HG02798 (cell line): ENCODE measurements around the gene APBB3.

ENCODE experiments used
- ATAC-seq: cut with Tn5 transposase; IDR thresholded peaks from one replicate; pipeline ENCODE4 v1.9.1; 2021; ENCODE audit warnings: mild to moderate bottlenecking; ENCODE audit not compliant: unreplicated experiment, poor library complexity

The APBB3 gene

DNA sequence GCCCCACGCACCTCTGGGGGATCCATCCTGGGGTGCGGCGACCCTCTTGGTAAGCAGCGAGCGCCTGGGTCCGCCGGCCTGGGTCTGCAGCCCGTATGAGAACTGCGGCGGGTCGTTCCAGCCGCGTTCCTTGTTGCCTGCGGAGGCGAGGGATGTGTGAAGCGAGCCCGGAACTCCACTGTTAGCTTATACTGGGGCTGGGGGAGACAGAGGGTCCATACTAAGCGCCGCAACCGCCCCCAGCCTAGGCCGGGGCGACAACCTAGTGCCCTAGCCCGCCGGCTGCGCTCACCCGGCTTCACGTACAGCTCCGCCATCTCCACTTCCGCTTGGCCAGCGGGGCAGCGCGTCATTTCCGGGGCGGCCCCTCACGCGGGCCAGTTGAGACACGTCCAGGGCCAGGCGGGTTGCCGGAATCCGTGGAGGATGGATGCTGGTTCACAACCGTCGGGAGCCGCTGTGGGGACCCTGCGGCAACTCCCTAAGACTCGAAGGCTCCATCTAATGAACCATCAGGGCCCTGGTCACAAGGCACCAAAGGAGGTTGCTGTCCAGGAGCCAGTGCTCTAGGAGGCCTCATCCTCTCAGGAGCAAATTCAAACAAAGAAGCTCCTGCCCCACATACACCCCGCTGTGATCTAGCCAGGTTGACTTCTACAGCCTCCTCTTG lies 7.1 kb downstream of the APBB3 start, which contains the start of gene SRA1:
TSS of gene SRA1 (minus strand) at position 338 of the 670 bp plus-strand sequence. CDS start at position 317, 21 bp downstream.
- peak; percentile 92 for ATAC-seq

DNA sequence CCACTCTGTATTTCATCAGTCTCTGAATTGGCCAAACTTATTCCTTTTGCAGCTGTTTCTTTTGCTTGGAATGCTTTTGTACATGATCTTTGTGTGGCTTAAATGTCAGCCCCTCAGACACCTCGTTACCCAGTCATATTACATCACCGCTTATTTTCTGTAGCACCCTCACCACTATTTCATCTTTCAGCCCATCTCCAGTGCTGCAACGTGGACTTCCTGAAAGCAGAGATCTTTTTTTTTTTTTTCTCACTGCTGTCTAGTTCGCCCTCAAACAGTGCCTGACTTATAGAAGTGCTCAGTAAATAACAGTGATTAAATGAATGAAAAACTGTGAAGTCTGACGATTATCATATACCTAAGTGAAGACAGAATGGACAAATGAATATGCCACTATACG lies 8.0 kb downstream of the APBB3 start:
- ATAC-seq, result no peak

DNA sequence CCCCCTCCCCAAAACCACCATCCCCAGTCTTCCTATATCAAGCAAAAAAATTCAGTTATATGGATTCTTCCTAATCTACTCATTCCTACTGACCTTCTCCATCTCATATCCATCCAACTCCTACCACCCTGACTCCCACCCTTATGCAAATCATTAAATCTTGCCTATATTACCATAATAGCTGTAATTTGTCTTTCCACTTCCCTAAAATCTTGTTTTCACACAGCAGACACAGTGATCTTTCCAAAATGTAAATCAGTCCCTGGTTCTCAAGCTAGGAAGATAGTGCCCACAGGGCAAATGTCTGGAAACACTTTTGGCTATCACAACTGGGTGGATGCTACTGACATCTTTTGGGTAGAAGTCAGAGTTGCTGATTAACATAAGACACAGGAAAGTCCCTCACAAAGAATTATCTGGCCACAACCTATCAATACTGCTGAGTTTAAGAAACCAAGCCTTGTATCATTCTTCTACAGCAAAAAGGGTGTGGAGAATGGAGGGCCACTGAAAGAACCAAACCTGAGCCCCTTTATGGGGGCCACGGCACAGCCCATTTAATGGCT lies 8.6 kb downstream of the APBB3 start:
- ATAC-seq, result peak; percentile 31

DNA sequence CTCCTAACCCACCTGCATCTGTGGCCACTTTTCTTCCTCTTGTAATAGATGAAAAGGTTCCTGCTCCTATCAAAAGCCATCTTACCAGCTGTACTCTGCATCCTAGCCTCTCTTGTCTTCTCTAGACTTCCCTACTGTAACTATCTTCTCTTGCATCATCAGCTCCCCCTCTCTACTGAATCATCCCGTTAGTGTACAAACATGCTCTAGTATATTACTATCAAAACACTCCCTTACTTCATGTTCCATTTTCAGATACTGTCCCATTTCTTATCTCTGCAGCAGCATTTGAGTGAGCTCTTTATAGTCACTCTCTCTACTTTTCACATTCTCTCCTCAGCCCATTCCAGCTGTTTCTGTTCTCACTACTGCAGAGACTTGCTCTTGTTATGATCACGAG lies 9.9 kb downstream of the APBB3 start:
- ATAC-seq, result no peak

DNA sequence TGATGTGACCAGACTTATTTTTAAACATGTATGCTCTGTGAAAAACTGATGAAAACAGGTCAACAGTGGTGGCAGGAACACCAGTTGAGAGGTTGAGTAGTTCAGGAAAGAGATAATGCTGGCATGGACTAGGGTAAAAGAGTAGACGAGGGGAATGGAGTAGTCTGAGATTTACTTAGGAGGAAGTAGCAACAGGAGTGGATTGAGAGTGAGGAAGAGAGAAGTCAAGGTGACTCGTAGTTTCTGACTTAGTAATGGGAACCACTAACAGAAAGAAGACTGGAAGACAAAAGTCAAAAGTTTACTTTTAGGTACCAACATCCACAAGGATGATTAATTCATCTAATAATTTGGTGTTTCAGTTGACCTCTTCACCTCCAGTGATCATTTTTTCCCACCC lies 10.7 kb downstream of the APBB3 start:
- no peak for ATAC-seq

DNA sequence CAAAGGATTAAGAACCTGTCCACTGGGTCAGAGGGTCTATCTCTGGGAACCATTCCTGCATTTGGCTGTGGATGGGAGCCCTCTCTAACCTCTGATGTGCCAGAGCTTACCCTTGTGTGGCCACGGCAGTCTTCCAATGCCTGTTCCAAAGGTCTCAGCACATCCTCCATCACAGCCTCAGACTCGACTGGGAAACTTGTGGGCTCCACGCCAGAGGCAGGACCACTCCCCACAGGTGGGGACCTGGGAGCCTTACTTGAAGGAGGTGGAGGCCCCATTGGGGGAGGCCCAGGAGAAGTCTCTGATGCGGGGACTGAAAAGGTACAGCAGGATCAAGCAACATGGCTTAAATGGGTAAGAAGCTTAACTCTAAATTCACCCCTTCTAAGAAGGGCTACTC lies 12.5 kb downstream of the APBB3 start:
- no peak for ATAC-seq

DNA sequence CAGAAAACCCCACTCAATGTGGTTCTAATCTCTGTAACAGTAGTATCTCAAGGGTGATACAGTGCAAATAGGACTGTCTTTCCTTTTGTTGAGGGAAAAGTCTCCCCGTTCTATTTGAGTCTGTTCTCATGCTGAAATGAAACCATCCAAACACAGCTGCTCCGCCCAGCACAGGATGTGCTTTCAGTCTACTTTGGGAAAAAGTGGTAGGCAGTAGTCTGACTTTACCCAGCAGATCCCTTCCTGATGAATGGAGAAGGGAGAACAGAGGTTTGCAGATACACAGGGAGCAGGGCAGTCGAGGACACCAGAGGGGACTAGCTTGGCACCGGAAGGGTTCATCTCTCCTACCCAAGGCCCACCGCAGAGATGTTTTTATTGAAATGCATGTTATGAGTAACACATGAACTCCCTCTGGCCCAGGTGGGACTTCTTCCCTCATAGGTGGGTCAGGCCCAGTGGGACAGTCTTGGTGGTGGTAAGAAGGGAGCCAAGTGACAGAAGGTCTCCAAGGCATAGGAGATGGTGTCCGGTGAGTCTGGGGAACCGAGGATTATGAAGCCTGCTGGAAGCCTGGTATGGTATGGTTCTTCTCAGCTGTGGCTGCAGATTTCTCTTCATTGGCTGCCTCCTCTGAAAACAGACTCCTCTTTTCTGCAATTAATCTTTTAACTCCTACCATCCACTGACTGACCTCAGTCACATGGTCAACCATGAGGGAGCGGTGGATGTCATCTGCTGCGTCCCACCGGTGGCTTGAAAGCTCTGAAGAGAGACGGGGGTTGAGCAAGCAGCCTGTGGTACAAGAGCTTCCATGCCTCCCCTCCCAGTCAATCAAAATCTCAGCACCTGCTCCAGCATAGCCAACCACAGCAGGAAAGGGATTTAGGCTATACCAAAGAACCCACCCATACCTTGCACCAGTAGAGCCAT lies 14.0 kb downstream of the APBB3 start:
- no peak for ATAC-seq

DNA sequence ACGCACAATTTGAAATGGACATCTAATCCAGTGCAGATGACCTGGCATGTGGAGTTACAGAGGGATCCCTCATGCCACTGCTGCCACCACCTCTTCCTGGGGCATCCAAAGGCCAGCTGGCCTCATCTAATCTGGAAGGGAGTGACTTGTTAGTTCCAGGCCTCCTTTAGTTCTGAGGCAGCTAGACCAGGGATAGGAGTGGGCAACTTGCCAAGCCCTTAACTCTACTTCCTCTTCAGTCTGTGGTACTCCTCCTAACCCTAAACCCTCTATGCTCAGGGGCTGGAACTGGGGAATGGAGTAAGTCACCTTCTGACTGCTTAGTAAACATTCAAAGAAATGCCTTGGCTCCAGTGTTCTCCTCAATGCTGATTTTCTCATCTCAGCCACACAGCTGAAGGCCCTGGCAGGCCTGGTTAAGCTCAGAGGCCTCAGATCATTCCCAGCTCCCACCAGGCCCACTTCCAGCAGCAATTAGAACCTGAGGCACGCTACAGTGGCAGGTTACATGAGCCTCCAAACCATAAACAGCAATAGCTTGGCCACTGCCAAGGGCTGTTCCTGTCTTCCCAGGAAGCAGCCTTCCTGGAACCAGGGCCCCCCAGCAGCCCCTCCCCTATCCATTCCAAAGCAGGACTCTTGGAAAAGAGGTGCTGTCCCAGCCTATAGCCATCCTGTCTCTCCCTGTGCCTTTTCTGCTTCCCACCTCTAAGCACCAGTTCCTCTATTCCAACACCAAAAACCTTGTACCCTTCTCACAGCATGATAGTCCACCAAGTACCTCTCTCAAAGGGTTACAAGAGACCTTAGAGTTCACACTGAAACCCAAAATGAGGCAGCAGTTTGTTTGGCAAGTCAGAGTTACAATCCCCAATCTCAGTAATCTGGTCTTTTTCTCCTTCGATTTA lies 14.9 kb downstream of the APBB3 start:
- ATAC-seq, result no peak

DNA sequence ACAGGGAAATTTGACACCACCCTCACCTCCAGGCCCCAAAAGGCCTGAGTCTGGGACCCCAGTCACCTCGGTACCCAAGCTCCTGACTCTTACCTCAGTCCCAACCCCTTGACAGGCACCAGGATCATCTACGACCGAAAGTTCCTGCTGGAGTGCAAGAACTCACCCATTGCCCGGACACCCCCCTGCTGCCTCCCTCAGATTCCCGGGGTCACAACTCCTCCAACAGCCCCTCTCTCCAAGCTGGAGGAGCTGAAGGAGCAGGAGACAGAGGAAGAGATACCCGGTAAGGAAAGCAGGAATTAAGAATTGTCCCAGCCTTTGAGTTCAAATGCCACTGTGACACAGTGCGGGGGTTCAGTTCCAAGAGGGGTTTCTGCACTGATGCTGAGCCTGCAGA lies 15.6 kb downstream of the APBB3 start:
- no peak for ATAC-seq

DNA sequence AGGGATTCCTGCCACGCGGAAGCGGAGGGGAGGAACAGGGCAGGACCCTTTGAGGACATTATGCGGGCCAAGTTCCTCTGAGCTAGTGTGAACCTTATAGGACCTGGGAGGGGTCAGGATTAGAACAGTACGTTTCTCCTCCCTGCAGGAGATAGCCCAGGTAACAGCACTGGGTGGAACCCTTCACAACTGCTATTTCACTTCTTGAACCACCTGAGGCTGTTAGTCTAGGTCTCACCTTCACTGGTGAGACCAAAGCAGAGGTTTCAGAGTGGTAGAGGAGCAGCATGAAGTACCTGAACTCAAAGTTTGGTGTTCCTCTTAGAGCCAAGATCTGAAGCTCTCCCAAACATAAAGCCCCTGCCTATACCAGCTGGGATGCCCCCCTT lies 16.1 kb downstream of the APBB3 start:
- ATAC-seq, result no peak

DNA sequence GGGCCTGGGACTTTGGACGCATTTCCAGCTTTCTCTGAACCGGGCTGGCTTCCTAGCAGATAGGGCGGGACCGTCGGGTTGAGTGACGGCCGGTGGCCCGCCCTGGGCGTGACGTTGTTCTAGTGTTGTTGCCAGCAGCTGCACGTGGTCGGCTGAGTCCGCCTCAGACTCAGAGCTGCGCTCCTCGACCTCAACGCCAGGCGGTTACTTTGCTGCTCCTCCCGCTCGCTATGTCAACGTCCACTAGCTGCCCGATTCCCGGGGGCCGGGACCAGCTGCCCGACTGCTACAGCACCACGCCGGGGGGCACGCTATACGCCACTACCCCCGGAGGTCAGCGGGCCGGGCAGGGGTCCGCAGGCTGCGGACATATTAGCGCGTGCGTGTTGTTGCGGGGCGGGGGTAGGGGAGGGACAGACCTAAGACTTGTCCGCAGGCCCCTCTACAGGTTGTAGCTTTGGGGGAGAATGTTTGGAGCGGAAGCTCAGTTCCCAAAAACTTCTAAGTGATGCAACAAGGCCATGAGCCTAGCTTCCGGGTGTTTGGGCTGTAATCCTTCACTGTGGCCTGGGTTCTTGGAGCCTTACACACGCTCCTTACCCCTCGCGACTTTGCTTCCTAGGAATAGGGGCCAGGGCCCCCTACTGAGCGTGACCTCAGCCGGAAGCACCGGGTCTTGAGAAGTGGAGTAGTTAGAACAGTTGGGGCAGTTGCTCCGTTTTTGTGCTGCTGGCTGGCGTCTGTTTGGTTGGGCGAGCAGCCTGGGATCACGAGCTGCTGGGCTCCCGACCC lies 16.7 kb downstream of the APBB3 start, which contains the start of gene EIF4EBP3:
TSS of gene EIF4EBP3 (plus strand) at position 155 of the 792 bp plus-strand sequence. CDS start at position 231, 76 bp downstream.
- ATAC-seq, result peak; percentile 99

DNA sequence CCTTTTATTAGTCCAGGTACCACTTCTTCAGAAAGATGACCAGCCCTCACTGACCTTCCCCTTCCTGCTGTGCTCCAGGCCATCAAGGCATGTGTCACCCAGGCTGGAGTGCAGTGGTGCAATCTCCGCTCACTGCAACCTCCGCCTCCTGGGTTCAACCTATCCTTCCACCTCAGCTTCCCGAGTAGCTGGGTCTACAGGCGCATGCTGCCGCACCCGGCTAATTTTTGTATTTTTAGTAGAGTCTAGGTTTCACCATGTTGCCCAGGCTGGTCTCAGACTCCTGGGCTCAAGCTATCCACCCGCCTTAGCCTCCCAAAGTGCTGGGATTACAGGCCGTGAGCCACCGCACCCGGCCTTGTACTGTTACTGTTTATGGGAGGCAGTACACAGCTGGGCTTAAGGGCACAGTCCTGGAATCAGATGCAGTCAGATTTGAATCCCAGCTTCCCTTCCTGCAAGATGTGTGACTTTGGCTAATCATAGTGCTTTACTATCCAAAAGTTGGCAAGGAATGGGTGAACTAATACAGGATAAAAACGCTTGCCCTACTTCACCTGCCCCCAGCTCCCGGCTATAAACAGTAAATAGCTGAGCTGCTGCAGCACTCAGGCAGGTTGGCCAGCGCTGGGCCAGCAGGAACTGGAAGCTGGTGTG lies 17.4 kb downstream of the APBB3 start:
- ATAC-seq, result no peak

DNA sequence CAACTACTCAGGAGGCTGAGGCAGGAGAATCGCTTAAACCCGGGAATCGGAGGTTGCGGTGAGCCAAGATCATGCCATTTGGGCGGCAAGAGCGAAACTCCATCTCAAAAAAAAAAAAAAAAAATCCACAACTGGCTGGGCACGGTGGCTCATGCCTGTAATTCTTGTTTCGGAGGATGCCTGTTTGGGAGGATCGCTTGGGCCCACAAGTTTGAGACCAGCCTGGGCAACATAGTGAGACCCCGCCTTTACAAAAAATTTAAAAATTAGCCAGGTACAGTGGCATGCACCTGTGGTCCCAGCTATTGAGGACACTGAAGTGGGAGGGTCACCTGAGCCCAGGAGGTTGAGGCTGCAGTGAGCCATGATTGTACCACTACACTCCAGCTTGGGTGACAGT lies 18.8 kb downstream of the APBB3 start:
- ATAC-seq, result no peak

DNA sequence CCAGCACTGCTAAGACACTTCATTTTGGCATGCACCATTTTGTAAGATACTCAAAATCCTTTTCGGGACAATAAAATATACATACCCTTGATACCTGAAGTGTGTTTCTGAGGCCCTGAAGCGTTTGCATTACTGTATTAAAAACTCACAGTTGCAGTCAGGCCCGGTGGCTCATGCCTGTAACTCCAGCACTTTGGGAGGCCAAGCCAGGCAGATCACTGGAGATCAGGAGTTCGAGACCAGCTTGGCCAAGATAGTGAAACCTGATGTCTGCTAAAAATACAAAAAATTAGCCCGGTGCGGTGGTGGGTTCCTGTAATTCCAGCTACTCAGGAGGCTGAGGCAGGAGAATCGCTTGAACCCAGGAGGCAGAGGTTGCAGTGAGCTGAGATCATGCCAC lies 19.4 kb downstream of the APBB3 start:
- no peak for ATAC-seq

DNA sequence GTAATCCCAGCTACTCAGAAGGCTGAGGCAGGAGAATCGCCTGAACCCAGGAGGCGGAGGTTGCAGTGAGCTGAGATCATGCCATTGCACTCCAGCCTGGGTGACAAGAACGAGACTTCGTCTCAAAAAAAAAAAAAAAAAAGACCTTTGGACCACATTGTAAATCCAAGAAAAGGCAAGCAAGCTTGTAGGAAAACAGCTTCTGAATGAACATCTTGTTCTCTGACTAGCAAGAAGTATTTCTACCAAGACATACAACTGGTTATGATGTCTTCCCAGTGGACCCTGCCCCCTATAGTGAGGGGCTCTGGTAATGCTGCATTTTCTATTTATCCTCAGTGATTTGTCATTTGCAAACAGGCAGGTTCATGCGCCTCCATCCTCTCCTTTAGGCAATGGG lies 21.4 kb downstream of the APBB3 start:
- no peak for ATAC-seq

DNA sequence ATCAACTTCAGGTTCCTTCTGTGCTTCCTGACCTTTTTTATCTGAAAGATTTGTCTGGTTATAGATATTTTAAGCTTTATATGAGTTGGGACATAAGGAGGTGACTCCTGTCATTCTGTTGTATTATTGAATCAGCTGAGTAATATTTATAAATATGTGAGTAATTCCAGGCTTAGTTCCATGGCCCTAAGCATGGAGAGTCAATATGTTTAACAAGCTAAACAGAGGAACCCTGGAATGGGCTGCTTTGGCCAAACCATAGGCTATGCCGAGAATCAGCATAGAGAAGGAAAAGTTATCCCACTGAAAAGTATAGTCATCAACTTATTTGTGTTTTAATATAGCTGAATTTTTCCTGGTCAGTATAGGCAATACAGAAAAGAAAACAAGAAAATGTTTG lies 24.2 kb downstream of the APBB3 start:
- no peak for ATAC-seq

DNA sequence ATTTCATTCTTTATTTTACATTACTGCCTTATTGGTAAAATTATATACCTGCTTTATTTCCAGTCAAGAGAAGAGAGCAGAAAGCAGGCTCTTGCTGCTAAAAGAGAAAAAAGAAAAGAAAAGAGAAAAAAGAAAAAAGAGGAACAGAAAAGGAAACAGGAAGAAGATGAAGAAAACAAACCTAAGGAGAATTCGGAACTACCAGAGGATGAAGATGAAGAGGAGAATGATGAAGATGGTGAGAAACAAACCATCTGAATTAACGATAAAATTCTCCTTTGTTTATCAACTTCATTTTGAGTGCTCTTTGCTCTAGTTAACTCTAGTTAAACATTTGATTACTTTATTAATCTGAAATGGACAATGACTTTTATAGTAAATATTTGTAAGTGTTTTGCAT lies 40.4 kb downstream of the APBB3 start:
- no peak for ATAC-seq

DNA sequence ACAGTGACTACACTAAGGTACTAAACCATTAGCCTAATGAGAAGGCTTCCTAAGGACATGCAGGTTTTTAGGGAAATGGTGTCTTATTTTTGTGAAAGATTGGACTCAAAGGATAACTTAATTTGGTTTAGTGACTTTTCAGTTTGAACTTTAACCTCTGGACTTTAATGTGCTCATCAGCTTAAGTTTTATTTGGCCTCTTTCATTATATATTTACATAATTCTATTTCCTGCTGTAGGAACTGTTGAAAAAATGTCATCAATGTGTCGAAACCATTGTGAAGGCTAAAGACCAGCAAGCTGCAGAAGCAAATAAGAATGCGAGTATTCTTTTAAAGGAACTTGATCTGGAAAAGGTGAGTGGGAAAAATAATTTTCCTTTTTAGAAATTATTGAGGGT lies 51.3 kb downstream of the APBB3 start:
- no peak for ATAC-seq

DNA sequence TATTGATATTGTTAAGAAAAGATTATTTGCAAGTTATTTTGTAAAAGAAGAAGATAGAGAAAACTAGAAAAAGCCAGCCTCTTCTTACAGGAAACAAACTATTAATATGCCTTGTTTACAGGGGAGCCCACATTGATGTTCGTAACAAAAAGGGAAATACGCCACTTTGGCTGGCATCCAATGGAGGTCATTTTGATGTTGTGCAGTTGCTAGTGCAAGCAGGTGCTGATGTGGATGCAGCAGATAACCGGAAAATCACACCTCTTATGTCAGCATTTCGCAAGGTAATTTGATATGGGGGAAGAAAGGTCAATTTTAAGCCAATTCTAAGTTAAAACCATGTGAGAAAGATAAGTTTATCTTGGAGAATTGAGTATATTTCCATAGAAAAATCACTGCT lies 54.5 kb downstream of the APBB3 start:
- ATAC-seq, result no peak
